ENCODE measurements around the gene THBS3.

THBS3 gene

GRCh38 chr1:155181371-155182051, 26.2 kb downstream of the THBS3 start:
- Histone ChIP-seq H3K79me2 (ENCODE audit: insufficient read depth, low read length) (no peaks in the 10 kb centered on the region), H2AFZ (ENCODE audit: low read length) (no peak overlapping the region), H3K36me3 (ENCODE audit: insufficient read depth, low read length) (no peaks in the 10 kb centered on the region), H3K9me3 (ENCODE audit: insufficient read depth, low read depth, low read length) (no peaks in the 10 kb centered on the region), H3K4me2 (ENCODE audit: low read depth, low read length, poor library complexity, severe bottlenecking) (no peak overlapping the region), H3K4me3 (ENCODE audit: low read length, poor library complexity, severe bottlenecking) (no peak overlapping the region), H3F3A (ENCODE audit: low read depth) (no peaks in the 10 kb centered on the region), H3K9ac (ENCODE audit: low read depth, low read length, poor library complexity, severe bottlenecking) (no peak overlapping the region), H3K27me3 (ENCODE audit: insufficient read depth, low read length, poor library complexity, severe bottlenecking) (no peaks in the 10 kb centered on the region), H3K9me2 (replicated peaks; ENCODE audit: low read depth, low read length) (no peaks in the 10 kb centered on the region), H4K20me1 (ENCODE audit: insufficient read depth, low read length, poor library complexity, severe bottlenecking) (no peaks in the 10 kb centered on the region), H3K4me1 (ENCODE audit: insufficient read depth, low read length, poor library complexity, severe bottlenecking) (peaks cover 5% of the 10 kb centered on the region)
- TF ChIP-seq CTCF (conservative IDR thresholded peaks at IDR 0.05; ENCODE audit: low read length) (no peak), EZH2phosphoT487 (IDR thresholded peaks at IDR 0.05; ENCODE audit: borderline replicate concordance) (no peak)

DNA sequence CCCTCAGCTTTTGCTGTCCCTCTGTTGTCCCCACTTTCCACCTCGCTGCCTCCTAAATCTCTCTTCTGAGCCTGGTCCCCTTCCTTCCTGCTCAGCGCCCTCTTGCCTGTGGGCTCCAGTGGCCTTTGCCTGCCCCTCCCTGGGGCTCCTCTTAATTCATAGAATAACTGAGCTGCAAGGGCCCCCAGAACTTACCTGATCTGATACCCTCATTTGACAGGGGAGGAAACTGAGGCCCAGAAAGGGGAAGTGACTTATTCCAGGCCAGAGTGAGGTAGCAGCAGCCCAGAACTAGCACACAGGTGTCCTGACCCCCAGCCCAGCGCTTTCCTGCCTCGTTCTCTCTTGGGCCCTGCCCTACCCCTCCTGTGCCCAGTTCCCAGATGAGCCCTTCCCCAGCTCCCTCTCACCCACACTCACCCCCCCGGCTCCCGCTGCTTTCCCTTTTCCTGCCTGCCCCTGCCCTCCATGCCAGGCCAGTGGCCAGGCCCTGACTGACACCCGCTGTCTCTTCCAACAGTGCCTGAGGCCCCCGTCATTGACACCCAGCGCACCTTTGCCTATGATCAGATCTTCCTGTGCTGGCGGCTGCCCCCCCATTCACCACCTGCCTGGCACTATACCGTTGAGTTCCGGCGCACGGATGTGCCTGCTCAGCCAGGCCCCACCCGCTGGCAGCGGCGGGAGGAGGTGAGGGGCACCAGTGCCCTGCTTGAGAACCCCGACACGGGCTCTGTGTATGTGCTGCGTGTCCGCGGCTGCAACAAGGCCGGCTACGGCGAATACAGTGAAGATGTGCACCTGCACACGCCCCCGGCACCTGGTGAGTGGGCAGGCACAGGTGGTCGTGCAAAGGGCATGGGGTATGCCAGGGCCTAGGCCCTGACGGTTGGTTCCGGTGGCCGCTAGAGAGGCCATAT, 28.3 kb downstream of the THBS3 start:
- Histone ChIP-seq H3K4me3 (ENCODE audit: low read length, poor library complexity, severe bottlenecking) (no peak overlapping the region), H3K9me2 (replicated peaks; ENCODE audit: low read depth, low read length) (no peaks in the 10 kb centered on the region), H3K36me3 (ENCODE audit: insufficient read depth, low read length) (no peaks in the 10 kb centered on the region), H3K9ac (ENCODE audit: low read depth, low read length, poor library complexity, severe bottlenecking) (no peak overlapping the region), H2AFZ (ENCODE audit: low read length) (no peak overlapping the region), H3K27me3 (ENCODE audit: insufficient read depth, low read length, poor library complexity, severe bottlenecking) (no peaks in the 10 kb centered on the region), H3K9me3 (ENCODE audit: insufficient read depth, low read depth, low read length) (no peaks in the 10 kb centered on the region), H3F3A (ENCODE audit: low read depth) (peaks cover 5% of the 10 kb centered on the region), H4K20me1 (ENCODE audit: insufficient read depth, low read length, poor library complexity, severe bottlenecking) (no peaks in the 10 kb centered on the region), H3K4me2 (ENCODE audit: low read depth, low read length, poor library complexity, severe bottlenecking) (no peak overlapping the region), H3K79me2 (ENCODE audit: insufficient read depth, low read length) (no peaks in the 10 kb centered on the region), H3K4me1 (ENCODE audit: insufficient read depth, low read length, poor library complexity, severe bottlenecking) (peaks cover 15% of the 10 kb centered on the region)
- TF ChIP-seq EZH2phosphoT487 (IDR thresholded peaks at IDR 0.05; ENCODE audit: borderline replicate concordance): no peak
- no peak for TF ChIP-seq CTCF (conservative IDR thresholded peaks at IDR 0.05; ENCODE audit: low read length)

DNA sequence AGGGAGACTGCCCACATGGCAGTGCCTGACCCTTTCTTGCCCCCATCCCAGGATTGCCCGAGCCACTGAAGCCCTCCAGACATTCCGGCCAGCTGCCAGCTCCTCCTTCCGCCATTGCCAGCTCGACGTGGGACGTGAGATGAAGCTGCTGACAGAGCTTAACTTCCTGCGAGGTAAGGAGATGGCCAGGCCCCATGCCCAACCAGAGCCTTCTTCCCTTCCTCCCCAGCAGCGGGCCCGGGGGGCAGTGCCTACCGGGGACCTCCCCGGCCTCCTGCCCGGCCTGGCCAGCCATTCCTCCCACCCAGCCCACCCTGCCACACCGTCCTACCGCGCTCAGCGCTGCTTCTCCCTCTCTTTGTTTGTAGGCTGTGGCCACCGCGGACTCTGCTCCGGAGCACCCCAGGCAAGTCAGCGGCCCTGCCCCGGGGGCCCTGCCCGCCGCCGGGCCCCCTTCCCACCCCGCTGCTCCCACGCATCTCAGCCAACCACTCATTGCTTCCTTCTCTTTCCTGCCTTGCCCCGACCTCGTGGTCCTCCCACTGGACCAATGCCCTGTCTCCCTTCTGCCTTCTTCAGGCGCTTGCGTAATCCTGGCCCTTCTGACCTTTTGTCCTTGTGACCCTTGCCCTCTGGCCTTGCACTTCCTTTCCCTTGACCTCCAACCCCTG, 29.1 kb downstream of the THBS3 start:
- TF ChIP-seq EZH2phosphoT487 (IDR thresholded peaks at IDR 0.05; ENCODE audit: borderline replicate concordance) (no peak), CTCF (conservative IDR thresholded peaks at IDR 0.05; ENCODE audit: low read length) (no peak)
- Histone ChIP-seq H3K4me3 (ENCODE audit: low read length, poor library complexity, severe bottlenecking) (no peak overlapping the region), H4K20me1 (ENCODE audit: insufficient read depth, low read length, poor library complexity, severe bottlenecking) (no peaks in the 10 kb centered on the region), H2AFZ (ENCODE audit: low read length) (no peak overlapping the region), H3K36me3 (ENCODE audit: insufficient read depth, low read length) (no peaks in the 10 kb centered on the region), H3K9me3 (ENCODE audit: insufficient read depth, low read depth, low read length) (no peaks in the 10 kb centered on the region), H3K79me2 (ENCODE audit: insufficient read depth, low read length) (no peaks in the 10 kb centered on the region), H3K27me3 (ENCODE audit: insufficient read depth, low read length, poor library complexity, severe bottlenecking) (no peaks in the 10 kb centered on the region), H3K4me1 (ENCODE audit: insufficient read depth, low read length, poor library complexity, severe bottlenecking) (peaks cover 18% of the 10 kb centered on the region), H3F3A (ENCODE audit: low read depth) (peaks cover 5% of the 10 kb centered on the region), H3K4me2 (ENCODE audit: low read depth, low read length, poor library complexity, severe bottlenecking) (no peak overlapping the region), H3K9ac (ENCODE audit: low read depth, low read length, poor library complexity, severe bottlenecking) (no peak overlapping the region), H3K9me2 (replicated peaks; ENCODE audit: low read depth, low read length) (no peaks in the 10 kb centered on the region)

Data from Loucy (cell line).